ENCODE results near the gene NBDY.
A peak's percentile ranks its signal among the peaks of the same experiment; 100 is the strongest.

NBDY gene

GRCh38 chrX:56788717-56789122, 59.7 kb downstream of the NBDY start:
- no peak overlapping the region for H3K9ac ChIP-seq (ENCODE audit: low read depth, low read length)
- H4K20me1 ChIP-seq (ENCODE audit: insufficient read depth, low read length) = peaks cover 7% of the 10 kb centered on the region; the same call in 1 of the 2 replicates
- H3K4me3 ChIP-seq (ENCODE audit: low read depth in 1 of 2, low read length in 2 of 2) = no peak overlapping the region
- peak; percentile 64 for TF ChIP-seq CTCF (IDR thresholded peaks at IDR 0.05; ENCODE audit: borderline replicate concordance, extremely low read depth, low read length, poor library complexity, severe bottlenecking)
- TF ChIP-seq EZH2 (IDR thresholded peaks at IDR 0.05; ENCODE audit: borderline replicate concordance, low read depth, low read length, severe bottlenecking) = no peak
- 0 out of 2 replicates have a peak, but pooled peaks cover 3% of the 10 kb centered on the region for H3K4me1 ChIP-seq (ENCODE audit: insufficient read depth, low read length)
- ATAC-seq (ENCODE audit: insufficient read depth, low read depth) (peak; percentile 69; the same call in 2 of the 3 replicates), DNase-seq (peak; percentile 56)
- no peaks in the 10 kb centered on the region for H3K27me3 ChIP-seq (ENCODE audit: insufficient read depth, low read length, poor library complexity)
- H3K9me3 ChIP-seq (ENCODE audit: insufficient read depth, low read length, severe bottlenecking) = no peaks in the 10 kb centered on the region
- peak overlapping the region; percentile 66; the same call in 1 of the 2 replicates for H3K27ac ChIP-seq (ENCODE audit: low read length)
- peaks cover 56% of the 10 kb centered on the region for H3K36me3 ChIP-seq (ENCODE audit: insufficient read depth, low read length)
- no peak overlapping the region for H2AFZ ChIP-seq (ENCODE audit: low read depth, low read length)
- H3K79me2 ChIP-seq (ENCODE audit: insufficient read depth, low read length) = peaks cover 67% of the 10 kb centered on the region
- H3K4me2 ChIP-seq (ENCODE audit: insufficient read depth, low read length) = no peak overlapping the region

GRCh38 chrX:56789518-56790070, 60.6 kb downstream of the NBDY start:
- Histone ChIP-seq H3K9ac (ENCODE audit: low read depth, low read length) (no peak overlapping the region), H3K4me1 (ENCODE audit: insufficient read depth, low read length) (0 out of 2 replicates have a peak, but pooled peaks cover 3% of the 10 kb centered on the region), H2AFZ (ENCODE audit: low read depth, low read length) (no peak overlapping the region), H3K27ac (ENCODE audit: low read length) (peak overlapping the region; percentile 66; the same call in 1 of the 2 replicates), H3K79me2 (ENCODE audit: insufficient read depth, low read length) (peaks cover 65% of the 10 kb centered on the region), H3K36me3 (ENCODE audit: insufficient read depth, low read length) (peaks cover 55% of the 10 kb centered on the region), H3K27me3 (ENCODE audit: insufficient read depth, low read length, poor library complexity) (no peaks in the 10 kb centered on the region), H4K20me1 (ENCODE audit: insufficient read depth, low read length) (peaks cover 7% of the 10 kb centered on the region; the same call in 1 of the 2 replicates), H3K4me2 (ENCODE audit: insufficient read depth, low read length) (no peak overlapping the region), H3K4me3 (ENCODE audit: low read depth in 1 of 2, low read length in 2 of 2) (no peak overlapping the region), H3K9me3 (ENCODE audit: insufficient read depth, low read length, severe bottlenecking) (no peaks in the 10 kb centered on the region)
- no peak for ATAC-seq (ENCODE audit: insufficient read depth, low read depth)
- no peak for DNase-seq
- no peak for TF ChIP-seq CTCF (IDR thresholded peaks at IDR 0.05; ENCODE audit: borderline replicate concordance, extremely low read depth, low read length, poor library complexity, severe bottlenecking)
- no peak for TF ChIP-seq EZH2 (IDR thresholded peaks at IDR 0.05; ENCODE audit: borderline replicate concordance, low read depth, low read length, severe bottlenecking)

- Histone ChIP-seq H3K4me2 (ENCODE audit: insufficient read depth, low read length) (no peak overlapping the region), H2AFZ (ENCODE audit: low read depth, low read length) (no peak overlapping the region)
- TF ChIP-seq CTCF (IDR thresholded peaks at IDR 0.05; ENCODE audit: borderline replicate concordance, extremely low read depth, low read length, poor library complexity, severe bottlenecking) = no peak
- no peak for TF ChIP-seq EZH2 (IDR thresholded peaks at IDR 0.05; ENCODE audit: borderline replicate concordance, low read depth, low read length, severe bottlenecking)
Measured at GRCh38 chrX:56790778-56791177, 61.7 kb downstream of the NBDY start.

More at GRCh38 chrX:56790778-56791177, 61.7 kb downstream of the NBDY start:
- Histone ChIP-seq H3K36me3 (ENCODE audit: insufficient read depth, low read length) (peaks cover 50% of the 10 kb centered on the region), H3K4me1 (ENCODE audit: insufficient read depth, low read length) (0 out of 2 replicates have a peak, but pooled peaks cover 3% of the 10 kb centered on the region), H3K27ac (ENCODE audit: low read length) (no peak overlapping the region), H3K9ac (ENCODE audit: low read depth, low read length) (no peak overlapping the region), H3K4me3 (ENCODE audit: low read depth in 1 of 2, low read length in 2 of 2) (no peak overlapping the region), H3K79me2 (ENCODE audit: insufficient read depth, low read length) (peaks cover 72% of the 10 kb centered on the region), H4K20me1 (ENCODE audit: insufficient read depth, low read length) (peaks cover 7% of the 10 kb centered on the region; the same call in 1 of the 2 replicates), H3K9me3 (ENCODE audit: insufficient read depth, low read length, severe bottlenecking) (no peaks in the 10 kb centered on the region), H3K27me3 (ENCODE audit: insufficient read depth, low read length, poor library complexity) (no peaks in the 10 kb centered on the region)
- no peak for ATAC-seq (ENCODE audit: insufficient read depth, low read depth)
- no peak for DNase-seq

Measured in DND-41 (cell line).